A673 (cell line): ENCODE data around the gene STYX. TPM values are rescaled to one million over a fixed set of nuclear protein-coding genes. Genes with fewer than 3 reads are reported as not detected.
A peak's percentile ranks its signal among the peaks of the same experiment; 100 is the strongest.

Experiments used
- BruUV-seq: library from RNA; stranded (reverse); fragments of 400-500 nt; replicated peaks from 2 replicates; lab custom pipeline; 2021; lab: Mats Ljungman, UMichigan
- CTCF ChIA-PET: fragments of 300-600 bp; sonication (Branson Sonifier 250); formaldehyde crosslinking; loops from one replicate; lab custom pipeline; 2022; ENCODE audit warnings: antibody characterized with exemption; lab: Charles Lee
- POLR2A ChIA-PET: fragments of 300-600 bp; sonication (Branson Sonifier 250); formaldehyde crosslinking; loops from one replicate; lab custom pipeline; 2022; ENCODE audit warnings: antibody characterized with exemption; ENCODE audit not compliant: low non-redundant PET; lab: Charles Lee
- DNase-seq: peaks from one replicate; pipeline ENCODE4 v3.0.0-alpha.2; 2015; ENCODE audit warnings: low spot score
- H3K27ac ChIP-seq: fragments of 200-600 bp; sonication (generic); 2 replicates; pipeline ENCODE4 v1.5.1; 2016; ENCODE audit warnings: mixed run types, low read depth, mild to moderate bottlenecking, mixed read lengths, antibody characterized with exemption, low read length; ENCODE audit not compliant: poor library complexity, severe bottlenecking
- H3K27me3 ChIP-seq: fragments of 200-600 bp; sonication (generic); replicated peaks from 2 replicates; pipeline ENCODE4 v1.6.1; 2017; ENCODE audit warnings: mixed run types, low read depth, mild to moderate bottlenecking, mixed read lengths, antibody characterized with exemption, low read length; ENCODE audit not compliant: insufficient read depth, poor library complexity
- H3K36me3 ChIP-seq: fragments of 200-600 bp; sonication (generic); 2 replicates; pipeline ENCODE4 v1.6.1; 2016; ENCODE audit warnings: mixed run types, mild to moderate bottlenecking, mixed read lengths, antibody characterized with exemption, low read length; ENCODE audit not compliant: insufficient read depth, poor library complexity, severe bottlenecking
- H3K4me1 ChIP-seq: fragments of 200-600 bp; sonication (generic); 2 replicates; pipeline ENCODE4 v1.6.1; 2017; ENCODE audit warnings: mixed run types, mild to moderate bottlenecking, mixed read lengths, antibody characterized with exemption, low read length; ENCODE audit not compliant: insufficient read depth, poor library complexity, severe bottlenecking
- H3K4me3 ChIP-seq: fragments of 200-600 bp; sonication (generic); 2 replicates; pipeline ENCODE4 v1.5.1; 2016; ENCODE audit warnings: low read depth, mixed run types, mild to moderate bottlenecking, mixed read lengths, low read length; ENCODE audit not compliant: poor library complexity, severe bottlenecking
- H3K9me3 ChIP-seq: fragments of 200-600 bp; sonication (generic); 2 replicates; pipeline ENCODE4 v1.6.1; 2016; ENCODE audit warnings: mixed run types, low read depth, mild to moderate bottlenecking, mixed read lengths, antibody characterized with exemption, low read length; ENCODE audit not compliant: poor library complexity, severe bottlenecking
- EZH2 ChIP-seq: fragments of 200-600 bp; sonication (generic); IDR thresholded peaks from 2 replicates; pipeline ENCODE4 v1.6.1; 2017; ENCODE audit warnings: borderline replicate concordance, low read depth, mild to moderate bottlenecking, mixed read lengths, antibody characterized with exemption, low read length; ENCODE audit not compliant: poor library complexity, severe bottlenecking
- intact Hi-C: fragments of 100-400 bp; cut with micrococcal nuclease; formaldehyde crosslinking; loops from one replicate; pipeline ENCODE4 v1.10.0; 2022; ENCODE audit not compliant: unreplicated experiment
- total RNA-seq: library from RNA; stranded (reverse); gene quantifications from 2 replicates; pipeline ENCODE4 v1.2.3, GENCODE V29; 2021
- TF ChIP-seq, protein P1 (sequence below): fragments of 300-800, 200-600 bp; sonication (generic); conservative IDR thresholded peaks from 2 replicates; pipeline ENCODE4 v1.5.1; 2017; ENCODE audit warnings: low read depth, mild to moderate bottlenecking, antibody characterized with exemption, low read length, moderate library complexity, mixed read lengths

STYX gene
- total RNA-seq, 1 experiment from 2014 or later: 9.4 TPM

DNA sequence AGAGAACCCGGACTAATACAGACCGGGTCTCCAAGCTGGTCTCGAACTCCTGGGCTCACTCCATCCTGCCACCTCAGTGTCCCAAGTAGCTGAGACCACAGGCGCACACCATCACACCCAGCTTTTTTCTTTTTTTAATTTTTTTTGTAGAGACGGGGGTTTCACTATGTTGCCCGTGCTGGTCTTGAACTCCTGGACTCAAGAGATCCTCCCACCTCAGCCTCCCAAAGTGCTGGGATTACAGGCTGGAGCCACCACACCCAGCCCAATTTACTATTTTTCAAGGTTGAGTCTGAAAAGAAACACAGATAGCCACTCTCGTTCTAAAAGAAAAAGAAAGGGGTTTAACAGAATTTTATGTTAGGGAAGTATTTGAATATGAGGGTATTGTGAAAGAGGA is 36.4 kb upstream of the STYX start:
- Histone ChIP-seq H3K27me3 (no peaks in the 10 kb centered on the region), H3K4me1 (peaks cover 26% of the 10 kb centered on the region), H3K27ac (no peak overlapping the region), H3K36me3 (no peaks in the 10 kb centered on the region), H3K9me3 (no peaks in the 10 kb centered on the region), H3K4me3 (no peak overlapping the region)
- no TSS peak for BruUV-seq
- no peak for DNase-seq
- TF ChIP-seq, protein P1, sequence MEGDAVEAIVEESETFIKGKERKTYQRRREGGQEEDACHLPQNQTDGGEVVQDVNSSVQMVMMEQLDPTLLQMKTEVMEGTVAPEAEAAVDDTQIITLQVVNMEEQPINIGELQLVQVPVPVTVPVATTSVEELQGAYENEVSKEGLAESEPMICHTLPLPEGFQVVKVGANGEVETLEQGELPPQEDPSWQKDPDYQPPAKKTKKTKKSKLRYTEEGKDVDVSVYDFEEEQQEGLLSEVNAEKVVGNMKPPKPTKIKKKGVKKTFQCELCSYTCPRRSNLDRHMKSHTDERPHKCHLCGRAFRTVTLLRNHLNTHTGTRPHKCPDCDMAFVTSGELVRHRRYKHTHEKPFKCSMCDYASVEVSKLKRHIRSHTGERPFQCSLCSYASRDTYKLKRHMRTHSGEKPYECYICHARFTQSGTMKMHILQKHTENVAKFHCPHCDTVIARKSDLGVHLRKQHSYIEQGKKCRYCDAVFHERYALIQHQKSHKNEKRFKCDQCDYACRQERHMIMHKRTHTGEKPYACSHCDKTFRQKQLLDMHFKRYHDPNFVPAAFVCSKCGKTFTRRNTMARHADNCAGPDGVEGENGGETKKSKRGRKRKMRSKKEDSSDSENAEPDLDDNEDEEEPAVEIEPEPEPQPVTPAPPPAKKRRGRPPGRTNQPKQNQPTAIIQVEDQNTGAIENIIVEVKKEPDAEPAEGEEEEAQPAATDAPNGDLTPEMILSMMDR: no peak
- no peak for TF ChIP-seq EZH2
- POLR2A ChIA-PET: no interaction called here
- CTCF ChIA-PET: no interaction called here
- intact Hi-C loops: loop anchor here (5.0 kb wide), 1 partner anchor 141 kb away; the partner anchor contains the start of genes GPR137C and TXNDC16

DNA sequence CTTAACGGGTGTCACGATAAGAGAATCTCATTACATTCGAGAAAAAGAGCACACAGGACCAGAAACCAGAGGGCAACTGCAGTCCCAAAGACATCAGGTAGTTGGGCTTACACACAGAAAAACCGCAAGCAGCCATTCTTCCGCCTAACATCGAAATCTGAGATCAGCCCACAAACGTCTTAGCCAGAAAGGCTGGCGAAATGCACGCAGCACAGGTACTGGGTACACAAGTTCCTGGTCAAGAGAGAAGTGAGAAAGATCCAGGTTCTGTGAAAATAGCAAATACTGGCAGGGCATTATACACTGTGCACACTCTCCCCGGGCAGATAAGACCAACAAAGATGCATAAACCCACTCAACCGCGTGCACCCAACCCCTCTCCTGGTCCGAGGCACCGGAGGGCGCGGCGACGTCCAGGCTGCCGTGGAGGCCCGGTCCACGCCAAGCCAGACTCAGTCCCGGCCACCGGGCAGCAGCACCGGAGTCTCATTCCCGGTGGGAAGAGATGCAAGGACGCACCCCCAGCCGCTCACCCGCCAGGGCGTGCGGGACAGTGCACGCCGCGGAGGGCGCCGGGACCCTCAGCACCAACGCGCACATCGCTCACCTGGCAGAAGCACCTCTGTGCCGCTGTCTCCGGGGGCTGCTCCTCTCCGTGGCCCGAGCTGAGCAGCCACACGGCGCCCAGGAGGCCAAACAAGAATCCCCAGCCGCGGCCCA is 35.0 kb upstream of the STYX start:
- intact Hi-C loops: loop anchor here (5.0 kb wide), 1 partner anchor 143 kb away; the partner anchor contains the start of genes GPR137C and TXNDC16
- peak; percentile 36 for DNase-seq
- Histone ChIP-seq H3K27ac (peak overlapping the region; percentile 89), H3K4me3 (peak overlapping the region; percentile 96), H3K27me3 (no peaks in the 10 kb centered on the region), H3K9me3 (no peaks in the 10 kb centered on the region), H3K36me3 (no peaks in the 10 kb centered on the region), H3K4me1 (peaks cover 26% of the 10 kb centered on the region)
- CTCF ChIA-PET: no interaction called here
- no TSS peak for BruUV-seq
- TF ChIP-seq, protein P1: no peak
- TF ChIP-seq EZH2: no peak
- POLR2A ChIA-PET: interaction anchor here (0.5 kb wide), 1 partner anchor 1715 kb away, joined by 3 read pairs; no protein-coding TSS in a partner anchor

DNA sequence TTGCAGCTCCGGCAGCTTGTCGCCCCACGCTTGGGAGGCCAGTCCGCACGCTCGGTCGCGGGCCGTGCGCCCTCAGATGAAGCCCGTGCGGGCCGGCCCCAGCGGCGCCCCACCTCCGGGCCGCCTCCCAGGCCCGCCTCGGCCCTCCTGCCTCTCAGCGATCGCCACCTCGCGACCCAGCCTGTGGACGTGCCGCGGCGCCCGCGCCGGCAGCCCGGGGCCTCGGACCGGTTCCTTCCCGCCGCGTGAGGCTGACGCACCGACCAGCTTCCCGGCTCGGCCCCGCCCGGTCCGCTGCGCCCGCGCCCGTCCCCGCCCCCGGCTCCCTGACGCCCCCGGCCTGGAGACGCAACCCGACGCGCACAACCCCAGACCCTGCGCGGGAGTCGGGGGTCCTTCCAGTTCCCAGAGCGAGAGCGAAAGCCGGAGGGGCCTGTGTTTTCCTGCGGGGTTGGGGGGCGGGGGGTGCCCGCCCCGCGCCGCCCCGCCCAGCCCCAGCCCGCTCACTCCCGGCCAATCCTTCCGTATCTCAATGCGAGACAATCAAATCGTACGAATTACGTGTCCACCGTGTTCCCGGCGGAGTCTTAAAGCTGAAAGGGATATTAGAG is 34.4 kb upstream of the STYX start, which contains the start of gene ERO1A:
ERO1A (minus strand) TSS at position 78 of the 611 bp plus-strand sequence; CDS start at position 1, 77 bp downstream.
- peaks cover 27% of the 10 kb centered on the region for H3K4me1 ChIP-seq
- ChIA-PET POLR2A (interaction anchor here (0.5 kb wide), 1 partner anchor 1714 kb away, joined by 3 read pairs; no protein-coding TSS in a partner anchor), CTCF (interaction anchor here (0.6 kb wide), 1 partner anchor 33 kb away, joined by 3 read pairs; no protein-coding TSS in a partner anchor)
- H3K36me3 ChIP-seq: no peaks in the 10 kb centered on the region
- H3K27me3 ChIP-seq: no peaks in the 10 kb centered on the region
- DNase-seq: peak; percentile 84
- H3K27ac ChIP-seq: peak within 1 kb of the TSS; percentile 89
- intact Hi-C loops: no loop called here
- TF ChIP-seq, protein P1: no peak
- TF ChIP-seq EZH2: no peak
- peak within 1 kb of the TSS; percentile 96 for H3K4me3 ChIP-seq
- BruUV-seq: no TSS peak
- H3K9me3 ChIP-seq: no peaks in the 10 kb centered on the region
